ENCODE results near the gene TPM1.

DNA sequence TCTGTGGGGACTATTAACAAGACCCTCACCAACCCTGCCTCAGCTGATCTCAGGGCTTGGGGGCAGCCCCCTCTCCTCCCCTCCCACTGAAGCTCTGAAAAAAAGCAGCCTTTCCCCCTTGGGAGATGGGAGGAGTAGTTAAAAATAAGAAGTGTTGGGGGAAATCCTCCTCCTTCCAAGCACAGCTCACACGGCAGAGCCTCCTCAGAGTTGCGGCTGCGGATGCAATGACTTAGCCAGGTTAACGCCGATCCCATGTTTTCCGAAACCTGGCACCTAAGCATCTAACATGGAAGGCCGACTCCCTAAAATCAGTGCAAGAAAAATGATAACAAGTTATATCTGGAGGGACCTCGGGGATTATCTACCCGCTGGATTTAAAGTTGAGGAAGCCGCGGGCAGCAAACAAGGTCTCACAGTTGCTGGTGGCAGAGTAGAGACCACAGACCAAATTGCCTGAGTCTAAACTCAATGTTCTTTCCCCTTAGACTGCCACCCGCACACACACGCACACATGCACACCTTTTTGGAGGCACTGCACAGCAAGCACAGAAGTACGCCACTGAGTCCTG, 1.1 kb upstream of the TPM1 start:
- TF ChIP-seq CTCF (IDR thresholded peaks at IDR 0.05), result no peak
- no peak for TF ChIP-seq POLR2AphosphoS5 (IDR thresholded peaks at IDR 0.05)
- no peak for TF ChIP-seq POLR2A (IDR thresholded peaks at IDR 0.05)

Measured in prostate gland (tissue), 2 donors.